GM12864 (cell line): Measurements from ENCODE around the gene SLC16A14.

ENCODE experiments used
- DNase-seq: peaks from one replicate; pipeline ENCODE4 v3.0.0-alpha.2; 2011; ENCODE audit warnings: low read depth
- H3K4me3 ChIP-seq: 2 replicates; pipeline ENCODE4 v1.5.1; 2011; ENCODE audit warnings: mild to moderate bottlenecking, low read depth, low read length, control low read depth
- TF ChIP-seq, protein P1 (sequence below): IDR thresholded peaks from 2 replicates; pipeline ENCODE4 v1.5.1; 2011; ENCODE audit warnings: low read depth, mild to moderate bottlenecking, moderate library complexity, low read length, control low read depth, inconsistent platforms; ENCODE audit errors: missing control alignments

The SLC16A14 gene

GRCh38 chr2:230012267-230012884 is 56.3 kb downstream of the SLC16A14 start:
- no peak for DNase-seq

DNA sequence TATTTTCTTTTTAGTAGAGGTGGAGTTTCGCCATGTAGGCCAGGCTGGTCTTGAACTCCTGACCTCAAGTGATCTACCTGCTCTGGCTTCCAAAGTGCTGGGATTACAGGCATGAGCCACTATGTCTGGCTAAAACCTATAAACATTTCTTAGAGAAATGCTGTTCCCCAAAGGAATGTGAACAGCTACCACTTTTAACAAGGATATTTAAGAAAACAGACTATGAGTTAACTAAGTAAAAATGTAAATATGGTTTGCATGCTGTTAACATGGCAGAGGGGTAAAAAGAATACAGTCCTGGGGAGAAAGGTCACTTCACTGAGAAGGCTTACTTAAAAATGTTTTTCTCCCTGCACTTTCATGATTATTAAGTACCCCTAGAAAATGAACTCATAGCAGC is 57.1 kb downstream of the SLC16A14 start:
- H3K4me3 ChIP-seq = no peak overlapping the region
- no peak for DNase-seq
- TF ChIP-seq, protein P1, sequence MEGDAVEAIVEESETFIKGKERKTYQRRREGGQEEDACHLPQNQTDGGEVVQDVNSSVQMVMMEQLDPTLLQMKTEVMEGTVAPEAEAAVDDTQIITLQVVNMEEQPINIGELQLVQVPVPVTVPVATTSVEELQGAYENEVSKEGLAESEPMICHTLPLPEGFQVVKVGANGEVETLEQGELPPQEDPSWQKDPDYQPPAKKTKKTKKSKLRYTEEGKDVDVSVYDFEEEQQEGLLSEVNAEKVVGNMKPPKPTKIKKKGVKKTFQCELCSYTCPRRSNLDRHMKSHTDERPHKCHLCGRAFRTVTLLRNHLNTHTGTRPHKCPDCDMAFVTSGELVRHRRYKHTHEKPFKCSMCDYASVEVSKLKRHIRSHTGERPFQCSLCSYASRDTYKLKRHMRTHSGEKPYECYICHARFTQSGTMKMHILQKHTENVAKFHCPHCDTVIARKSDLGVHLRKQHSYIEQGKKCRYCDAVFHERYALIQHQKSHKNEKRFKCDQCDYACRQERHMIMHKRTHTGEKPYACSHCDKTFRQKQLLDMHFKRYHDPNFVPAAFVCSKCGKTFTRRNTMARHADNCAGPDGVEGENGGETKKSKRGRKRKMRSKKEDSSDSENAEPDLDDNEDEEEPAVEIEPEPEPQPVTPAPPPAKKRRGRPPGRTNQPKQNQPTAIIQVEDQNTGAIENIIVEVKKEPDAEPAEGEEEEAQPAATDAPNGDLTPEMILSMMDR = no peak

More at GRCh38 chr2:230012267-230012884, 56.3 kb downstream of the SLC16A14 start:
- H3K4me3 ChIP-seq = no peak overlapping the region
- TF ChIP-seq, protein P1 = no peak

GRCh38 chr2:230010501-230010900 is 58.2 kb downstream of the SLC16A14 start:
- no peak for DNase-seq
- TF ChIP-seq, protein P1 = no peak
- no peak overlapping the region for H3K4me3 ChIP-seq

GRCh38 chr2:230008708-230009066 is 60.0 kb downstream of the SLC16A14 start:
- no peak overlapping the region for H3K4me3 ChIP-seq
- TF ChIP-seq, protein P1 = no peak

GRCh38 chr2:230007931-230008707 is 60.6 kb downstream of the SLC16A14 start:
- no peak overlapping the region for H3K4me3 ChIP-seq
- TF ChIP-seq, protein P1 = peak; percentile 68
- DNase-seq = peak; percentile 40

More at GRCh38 chr2:230008708-230009066, 60.0 kb downstream of the SLC16A14 start:
- DNase-seq = no peak

DNA sequence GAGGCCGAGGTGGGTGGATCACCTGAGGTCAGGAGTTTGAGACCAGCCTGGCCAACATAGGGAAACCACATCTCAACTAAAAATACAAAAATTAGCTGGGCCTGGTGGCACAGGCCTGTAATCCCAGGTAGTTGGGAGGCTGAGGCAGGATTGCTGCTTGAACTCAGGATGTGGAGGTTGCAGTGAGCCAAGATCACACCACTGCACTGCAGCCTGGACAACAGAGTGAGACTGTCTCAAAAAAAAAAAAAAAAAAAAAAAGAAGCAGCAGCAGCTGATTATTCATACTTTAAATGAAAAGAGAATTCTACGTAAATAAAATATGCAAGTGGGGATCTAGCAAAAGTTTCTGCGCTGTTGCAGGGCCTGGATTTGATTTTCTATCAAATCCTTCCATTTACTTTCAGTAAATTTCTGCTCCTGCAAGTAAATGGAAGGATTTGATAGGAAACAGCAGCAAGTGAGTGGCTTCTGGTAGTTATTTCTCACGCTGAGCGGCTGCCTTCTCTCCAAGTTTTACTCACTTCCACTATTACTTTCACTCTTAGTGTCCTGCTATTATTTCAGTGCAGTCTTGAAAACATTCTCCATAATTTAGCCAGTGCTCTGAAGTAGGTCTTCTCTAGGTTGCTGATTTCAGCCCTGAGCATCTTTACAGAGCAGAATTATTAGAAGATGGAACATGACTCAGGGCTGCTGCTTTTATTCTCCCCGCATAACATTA is 68.4 kb downstream of the SLC16A14 start:
- H3K4me3 ChIP-seq = no peak overlapping the region; the same call in 1 of the 2 replicates
- TF ChIP-seq, protein P1 = no peak
- DNase-seq = peak; percentile 53
